MG63 (cell line): ENCODE data around the gene TXNRD2. TPM values are rescaled to one million over a fixed set of nuclear protein-coding genes. Genes with fewer than 3 reads are reported as not detected.

Source experiments
- DNase-seq: peaks from one replicate; pipeline ENCODE4 v3.0.0-alpha.2; 2020
- H3K27me3 ChIP-seq: fragments of 250-450 bp; sonication (Bioruptor Pico); 2 replicates; pipeline ENCODE4 v1.5.1; 2020; ENCODE audit warnings: mild to moderate bottlenecking, moderate library complexity
- H3K36me3 ChIP-seq: fragments of 250-450 bp; sonication (Bioruptor Pico); 2 replicates; pipeline ENCODE4 v1.5.1; 2020; ENCODE audit warnings: mild to moderate bottlenecking, moderate library complexity
- H3K4me3 ChIP-seq: fragments of 250-450 bp; sonication (Bioruptor Pico); 2 replicates; pipeline ENCODE4 v1.5.1; 2020; ENCODE audit warnings: mild to moderate bottlenecking, moderate library complexity
- H3K9me3 ChIP-seq: fragments of 250-450 bp; sonication (Bioruptor Pico); 2 replicates; pipeline ENCODE4 v1.5.1; 2020; ENCODE audit warnings: mild to moderate bottlenecking, moderate library complexity
- total RNA-seq: library from RNA; depleted of rRNA; stranded (reverse); fragments of >200 nt; shearing (Covaris generic); gene quantifications from 2 replicates; pipeline ENCODE4 v1.2.3, GENCODE V29; 2014; ENCODE audit warnings: low replicate concordance

TXNRD2 gene
- total RNA-seq, 1 experiment from 2014 or later: 61.8 TPM

GRCh38 chr22:19855504-19856409 lies 85.9 kb downstream of the TXNRD2 start:
- Histone ChIP-seq H3K36me3 (peaks cover 39% of the 10 kb centered on the region), H3K27me3 (no peaks in the 10 kb centered on the region), H3K4me3 (peak overlapping the region; percentile 83), H3K9me3 (no peaks in the 10 kb centered on the region)
- peak; percentile 68 for DNase-seq

GRCh38 chr22:19854778-19855503 lies 86.7 kb downstream of the TXNRD2 start, which contains the start of the genes GNB1L and RTL10:
GNB1L (minus strand) TSS chr22:19854874; CDS start chr22:19821355, 33,519 bp downstream.
RTL10 (minus strand) TSS chr22:19854874; CDS start chr22:19852261, 2,613 bp downstream.
- DNase-seq: peak; percentile 96
- H3K9me3 ChIP-seq: no peaks in the 10 kb centered on the region
- H3K27me3 ChIP-seq: no peaks in the 10 kb centered on the region
- peak within 1 kb of the TSS; percentile 83 for H3K4me3 ChIP-seq
- peaks cover 47% of the 10 kb centered on the region for H3K36me3 ChIP-seq

- Histone ChIP-seq H3K36me3 (peaks cover 53% of the 10 kb centered on the region), H3K9me3 (no peaks in the 10 kb centered on the region), H3K27me3 (no peaks in the 10 kb centered on the region), H3K4me3 (peak overlapping the region; percentile 83)
- DNase-seq: no peak
Measured at GRCh38 chr22:19853879-19854777, 87.5 kb downstream of the TXNRD2 start.

GRCh38 chr22:19853058-19853878 lies 88.3 kb downstream of the TXNRD2 start:
- Histone ChIP-seq H3K4me3 (peak overlapping the region; percentile 83), H3K36me3 (peaks cover 53% of the 10 kb centered on the region), H3K27me3 (no peaks in the 10 kb centered on the region), H3K9me3 (no peaks in the 10 kb centered on the region)
- DNase-seq: no peak

- no peaks in the 10 kb centered on the region for H3K27me3 ChIP-seq
- H3K36me3 ChIP-seq: peaks cover 56% of the 10 kb centered on the region
- H3K4me3 ChIP-seq: peak overlapping the region; percentile 83
- no peak for DNase-seq
- no peaks in the 10 kb centered on the region for H3K9me3 ChIP-seq
Measured at GRCh38 chr22:19852177-19852781, 89.3 kb downstream of the TXNRD2 start.

- no peak for DNase-seq
- Histone ChIP-seq H3K36me3 (peaks cover 61% of the 10 kb centered on the region), H3K4me3 (no peak overlapping the region), H3K27me3 (no peaks in the 10 kb centered on the region), H3K9me3 (no peaks in the 10 kb centered on the region)
Measured at GRCh38 chr22:19851291-19852176, 90.1 kb downstream of the TXNRD2 start.

GRCh38 chr22:19850763-19851109 lies 90.9 kb downstream of the TXNRD2 start:
- peaks cover 57% of the 10 kb centered on the region for H3K36me3 ChIP-seq
- no peak for DNase-seq
- H3K4me3 ChIP-seq: no peak overlapping the region

GRCh38 chr22:19849835-19850762 lies 91.5 kb downstream of the TXNRD2 start:
- H3K36me3 ChIP-seq: peaks cover 54% of the 10 kb centered on the region
- no peaks in the 10 kb centered on the region for H3K9me3 ChIP-seq
- no peak for DNase-seq

More at GRCh38 chr22:19850763-19851109, 90.9 kb downstream of the TXNRD2 start:
- Histone ChIP-seq H3K9me3 (no peaks in the 10 kb centered on the region), H3K27me3 (no peaks in the 10 kb centered on the region)

GRCh38 chr22:19848298-19849224 lies 93.1 kb downstream of the TXNRD2 start:
- Histone ChIP-seq H3K27me3 (no peaks in the 10 kb centered on the region), H3K36me3 (peaks cover 47% of the 10 kb centered on the region), H3K9me3 (no peaks in the 10 kb centered on the region), H3K4me3 (no peak overlapping the region)
- peak; percentile 69 for DNase-seq

More at GRCh38 chr22:19849835-19850762, 91.5 kb downstream of the TXNRD2 start:
- Histone ChIP-seq H3K27me3 (no peaks in the 10 kb centered on the region), H3K4me3 (no peak overlapping the region)

- no peak overlapping the region for H3K4me3 ChIP-seq
- H3K27me3 ChIP-seq: no peaks in the 10 kb centered on the region
- no peaks in the 10 kb centered on the region for H3K9me3 ChIP-seq
- DNase-seq: no peak
- peaks cover 37% of the 10 kb centered on the region for H3K36me3 ChIP-seq
Measured at GRCh38 chr22:19847345-19847632, 94.3 kb downstream of the TXNRD2 start.

GRCh38 chr22:19846620-19847344 lies 94.8 kb downstream of the TXNRD2 start:
- H3K4me3 ChIP-seq: no peak overlapping the region
- no peaks in the 10 kb centered on the region for H3K9me3 ChIP-seq
- peaks cover 32% of the 10 kb centered on the region for H3K36me3 ChIP-seq
- H3K27me3 ChIP-seq: no peaks in the 10 kb centered on the region
- no peak for DNase-seq

- H3K27me3 ChIP-seq: no peaks in the 10 kb centered on the region
- no peak for DNase-seq
- H3K9me3 ChIP-seq: no peaks in the 10 kb centered on the region
- H3K4me3 ChIP-seq: no peak overlapping the region
- peaks cover 16% of the 10 kb centered on the region for H3K36me3 ChIP-seq
Measured at GRCh38 chr22:19845054-19845722, 96.4 kb downstream of the TXNRD2 start.
